Forelimb muscle (tissue), 1 donor: ENCODE measurements around the gene TMEM41B. TPM values are rescaled to one million over a fixed set of nuclear protein-coding genes. Genes with fewer than 3 reads are reported as not detected.
"Not testable (repeated sequence)": the region's sequence is repeated elsewhere in the genome, so short reads cannot be mapped to it uniquely, and the experiment has no call there.

ENCODE experiments used
- DNase-seq: peaks from one replicate; pipeline ENCODE4 v3.0.0-alpha.2; 2013; ENCODE audit warnings: low read depth
- polyA plus RNA-seq: library from polyadenylated mRNA; unstranded; fragments of 120-200 nt; gene quantifications from one replicate; pipeline ENCODE4 v1.2.1, GENCODE V29; 2013; ENCODE audit not compliant: insufficient read length

Gene TMEM41B
- polyA plus RNA-seq, result 15.8 TPM

DNA sequence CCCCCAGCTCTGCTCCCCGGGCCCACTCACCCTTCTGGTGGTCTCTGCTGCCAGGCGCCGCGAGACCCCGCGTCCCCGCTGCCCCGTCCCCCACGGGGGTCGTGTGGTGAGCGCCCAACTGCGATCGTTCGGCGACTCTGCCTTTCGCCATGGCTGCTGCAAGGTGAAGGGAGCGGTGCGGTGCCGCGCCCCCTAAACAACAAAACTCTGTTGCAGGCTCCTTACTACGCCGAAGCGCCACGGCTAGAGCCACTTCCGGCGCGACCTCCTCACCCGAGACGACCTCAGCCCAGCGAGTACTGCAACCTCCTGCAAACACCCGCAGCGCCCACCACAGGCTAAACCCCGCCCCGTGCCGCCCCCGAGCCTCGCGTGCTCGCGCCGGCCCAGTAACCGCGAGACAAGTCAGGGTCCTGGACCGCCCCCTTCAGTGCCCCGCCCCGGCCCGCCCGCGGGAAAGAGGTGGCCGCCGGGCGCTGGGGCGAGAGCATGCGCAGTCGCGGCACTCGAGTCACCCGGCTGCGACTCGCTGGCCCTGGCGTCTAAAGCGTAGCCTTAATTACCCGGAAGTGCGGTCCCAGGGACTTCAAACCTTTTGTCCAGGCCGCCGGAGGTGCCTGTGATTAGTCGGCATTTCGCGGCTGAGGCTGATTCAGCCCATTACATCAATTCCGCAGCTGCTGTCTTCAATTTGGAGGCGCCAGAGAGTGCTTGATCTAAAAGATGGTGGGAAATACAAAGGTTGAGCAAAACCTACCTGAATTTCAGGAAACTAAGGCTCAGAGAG, at the start of gene TMEM41B:
TMEM41B (minus strand) TSS at position 303 of the 787 bp plus-strand sequence; CDS start at position 151, 152 bp downstream.
- DNase-seq, result peak; percentile 92

DNA sequence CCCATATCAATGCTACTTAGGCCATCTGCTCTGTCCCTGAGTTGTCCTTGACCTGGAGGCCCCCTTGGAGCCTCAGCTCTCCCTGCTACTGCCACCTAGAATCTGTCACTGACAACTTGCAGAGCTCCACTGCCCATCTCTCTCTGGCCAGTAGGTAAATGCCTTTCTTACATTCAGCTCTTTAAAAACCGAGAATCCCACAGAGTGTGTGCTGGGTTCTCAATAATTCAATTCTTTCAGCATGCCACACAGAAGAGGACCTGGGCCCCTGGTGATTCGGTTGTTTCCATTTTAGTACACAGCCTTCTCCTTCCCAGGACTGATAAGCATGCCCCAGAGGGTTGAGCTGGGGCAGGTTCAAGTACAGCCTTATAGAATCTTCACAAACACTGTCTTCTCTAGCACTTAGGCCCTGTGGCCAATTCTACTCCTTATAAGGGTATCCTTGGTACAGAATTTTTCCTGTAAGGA, 48.0 kb upstream of the TMEM41B start:
- no peak for DNase-seq

DNA sequence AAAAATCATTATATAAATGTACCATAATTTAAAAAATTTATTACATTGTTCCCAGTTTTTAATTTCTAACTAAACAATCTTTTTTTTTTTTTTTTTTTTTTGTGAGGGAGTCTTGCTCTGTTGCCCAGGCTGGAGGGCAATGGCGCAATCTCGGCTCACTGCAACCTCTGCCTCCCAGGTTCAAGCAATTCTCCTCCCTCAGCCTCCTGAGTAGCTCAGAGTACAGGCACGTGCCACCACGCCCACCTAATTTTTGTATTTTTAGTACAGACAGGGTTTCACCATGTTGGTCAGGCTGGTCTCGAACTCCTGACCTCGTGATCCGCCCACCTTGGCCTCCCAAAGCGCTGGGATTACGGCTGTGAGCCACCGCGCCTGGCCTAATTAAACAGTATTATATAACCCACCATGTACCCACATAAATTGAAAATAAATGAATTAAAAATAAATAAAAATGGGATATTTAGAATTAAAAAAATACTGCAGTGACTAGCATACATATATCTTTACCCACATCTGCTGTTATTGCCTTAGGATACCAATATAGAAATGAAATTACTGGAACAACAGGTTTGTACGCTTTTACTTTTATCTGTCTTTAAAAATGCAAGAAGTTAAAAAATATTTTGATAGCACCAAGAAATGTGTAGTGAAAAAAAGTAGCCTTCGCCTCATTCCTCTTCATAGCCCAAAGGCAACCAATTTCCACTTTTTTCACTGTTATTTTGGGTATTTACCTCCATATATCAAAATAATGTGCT, 46.6 kb upstream of the TMEM41B start:
- DNase-seq, result not testable (repeated sequence)

DNA sequence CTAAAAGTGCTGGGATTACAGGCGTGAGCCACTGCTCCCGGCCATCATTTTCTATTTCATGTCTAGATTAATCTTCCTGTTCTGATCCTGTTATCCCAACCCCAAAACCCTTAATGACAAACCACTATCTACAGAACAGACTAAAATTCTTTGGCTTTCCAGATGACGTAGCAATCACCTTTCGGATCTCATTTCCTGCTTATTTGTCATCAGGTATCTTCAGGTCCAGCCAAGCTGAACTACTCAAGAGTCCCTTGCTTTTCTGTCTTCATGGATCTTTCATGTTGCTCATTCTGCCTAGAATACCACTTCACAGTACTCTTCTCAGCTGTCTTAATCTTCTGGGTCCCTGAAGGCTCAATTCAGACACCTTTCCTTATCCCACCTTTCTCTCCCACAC, 42.6 kb upstream of the TMEM41B start:
- DNase-seq, result no peak

- no peak for DNase-seq
Observed at GRCh38 chr11:9351321-9351881, 37.0 kb upstream of the TMEM41B start.

DNA sequence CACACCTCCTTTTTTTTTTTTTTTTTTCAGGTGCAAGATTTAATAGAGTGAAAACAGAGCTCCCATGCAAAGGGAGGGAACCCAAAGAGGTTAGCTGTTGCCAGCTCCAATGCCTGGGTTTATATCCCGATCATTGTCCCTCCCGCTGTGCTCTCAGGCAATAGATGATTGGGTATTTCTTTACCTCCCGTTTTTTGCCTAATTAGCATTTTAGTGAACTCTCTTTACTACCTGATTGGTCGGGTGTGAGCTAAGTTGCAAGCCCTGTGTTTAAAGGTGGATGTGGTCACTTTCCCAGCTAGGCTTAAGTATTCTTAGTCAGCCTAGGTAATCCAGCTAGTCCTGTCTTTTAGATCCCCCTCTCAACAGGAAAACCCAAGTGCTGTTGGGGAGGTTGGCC, 33.4 kb upstream of the TMEM41B start:
- not testable (repeated sequence) for DNase-seq

GRCh38 chr11:9347100-9347499, 32.7 kb upstream of the TMEM41B start:
- no peak for DNase-seq

DNA sequence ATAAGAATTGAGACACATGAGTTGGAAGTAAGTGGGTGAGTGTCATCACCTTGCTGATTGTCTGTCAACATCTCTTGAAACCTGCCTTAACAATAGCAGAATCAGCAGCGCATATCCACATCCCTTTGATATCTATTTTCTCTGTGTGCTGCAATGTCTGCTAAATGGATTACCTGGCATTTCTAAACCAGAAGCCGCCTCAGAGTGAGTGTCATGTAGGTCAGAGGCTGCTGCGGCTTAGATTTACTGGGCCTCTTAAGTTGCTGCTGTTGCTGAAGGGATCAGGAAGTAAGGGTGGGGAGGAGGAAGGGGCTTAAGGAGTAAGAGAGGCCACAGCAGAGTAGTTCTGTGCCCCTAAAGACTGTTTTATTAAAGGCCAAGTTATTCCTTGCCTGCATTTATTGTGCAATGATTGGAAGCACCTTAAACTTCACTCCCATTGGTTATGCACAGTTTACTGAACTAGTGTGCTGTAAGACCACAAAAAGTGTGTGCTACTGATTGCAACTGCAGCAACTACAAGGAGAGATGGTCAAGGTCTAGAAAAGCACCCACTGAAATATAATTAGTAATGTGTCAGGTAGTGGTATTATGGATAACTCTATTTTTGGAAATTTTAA, 29.8 kb upstream of the TMEM41B start:
- no peak for DNase-seq

GRCh38 chr11:9341638-9342178, 27.3 kb upstream of the TMEM41B start:
- DNase-seq, result no peak

- DNase-seq, result no peak
Observed at GRCh38 chr11:9332655-9333054, 18.3 kb upstream of the TMEM41B start.

GRCh38 chr11:9330387-9331384, 16.3 kb upstream of the TMEM41B start:
- no peak for DNase-seq

- DNase-seq, result no peak
Observed at GRCh38 chr11:9320047-9320446, 5.7 kb upstream of the TMEM41B start.

GRCh38 chr11:9319377-9320001, 5.1 kb upstream of the TMEM41B start:
- not testable (repeated sequence) for DNase-seq

DNA sequence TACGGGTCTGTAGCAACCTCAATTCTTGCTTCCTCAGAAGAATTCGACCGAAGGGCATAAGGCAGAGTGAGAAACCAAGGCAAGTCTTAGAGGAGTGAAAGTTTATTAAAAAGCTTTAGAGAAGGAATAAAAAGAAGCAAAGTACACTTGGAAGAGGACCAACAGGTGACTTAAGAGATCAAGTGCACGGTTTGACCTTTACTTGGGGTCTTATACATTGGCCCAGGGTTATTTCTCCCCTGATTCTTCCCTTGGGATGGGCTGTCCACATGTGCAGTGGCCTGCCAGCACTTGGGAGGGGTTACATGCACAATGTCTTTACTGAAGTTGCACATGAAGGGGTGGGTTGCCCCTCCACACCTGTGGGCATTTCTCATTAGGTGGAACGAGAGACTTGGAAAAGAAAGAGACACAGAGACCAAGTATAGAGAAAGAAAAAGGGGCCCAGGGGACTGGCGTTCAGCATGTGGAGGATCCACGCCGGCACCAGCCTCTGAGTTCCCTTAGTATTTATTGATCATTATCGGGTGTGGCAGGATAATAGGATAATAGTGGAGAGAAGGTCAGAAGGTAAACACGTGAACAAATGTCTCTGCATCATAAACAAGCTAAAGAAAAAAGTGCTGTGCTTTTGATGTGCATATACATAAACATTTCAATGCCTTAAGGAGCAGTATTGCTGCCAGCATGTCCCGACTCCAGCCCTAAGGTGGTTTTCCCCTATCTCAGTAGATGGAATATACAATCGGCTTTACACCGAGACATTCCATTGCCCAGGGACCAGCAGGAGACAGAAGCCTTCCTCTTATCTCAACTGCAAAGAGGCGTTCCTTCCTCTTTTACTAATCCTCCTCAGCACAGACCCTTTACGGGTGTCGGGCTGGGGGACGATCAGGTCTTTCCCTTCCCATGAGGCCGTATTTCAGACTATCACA, 4.3 kb upstream of the TMEM41B start:
- DNase-seq, result not testable (repeated sequence)

- no peak for DNase-seq
Observed at GRCh38 chr11:9316334-9316733, 1.9 kb upstream of the TMEM41B start.

GRCh38 chr11:9315078-9315688, 790 bp upstream of the TMEM41B start:
- DNase-seq, result no peak

GRCh38 chr11:9313648-9314290, 624 bp downstream of the TMEM41B start:
- peak; percentile 5 for DNase-seq
